ENCODE data around the gene AKT3.

DNA sequence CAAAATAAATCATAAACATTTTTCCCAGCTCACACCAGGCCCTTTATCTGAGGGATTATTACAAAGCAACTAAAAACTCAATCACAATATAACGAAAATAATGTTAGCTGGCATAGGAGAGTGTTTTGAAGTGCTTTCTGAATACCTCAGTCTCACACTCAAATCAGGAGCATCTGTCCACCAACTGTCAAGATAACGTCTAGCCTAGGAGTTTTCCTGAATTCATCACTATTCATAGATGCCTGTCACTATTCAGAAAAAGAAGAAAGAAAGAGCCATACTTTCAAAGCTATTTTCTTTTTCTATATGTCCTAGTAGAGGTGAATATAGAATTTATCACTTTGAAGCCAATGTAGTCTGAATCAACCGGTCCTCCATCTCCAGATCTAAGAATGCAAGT, 127.0 kb downstream of the AKT3 start:
- TF ChIP-seq EZH2phosphoT487 (IDR thresholded peaks at IDR 0.05; ENCODE audit: borderline replicate concordance, low read length): no peak
- TF ChIP-seq, protein P1, sequence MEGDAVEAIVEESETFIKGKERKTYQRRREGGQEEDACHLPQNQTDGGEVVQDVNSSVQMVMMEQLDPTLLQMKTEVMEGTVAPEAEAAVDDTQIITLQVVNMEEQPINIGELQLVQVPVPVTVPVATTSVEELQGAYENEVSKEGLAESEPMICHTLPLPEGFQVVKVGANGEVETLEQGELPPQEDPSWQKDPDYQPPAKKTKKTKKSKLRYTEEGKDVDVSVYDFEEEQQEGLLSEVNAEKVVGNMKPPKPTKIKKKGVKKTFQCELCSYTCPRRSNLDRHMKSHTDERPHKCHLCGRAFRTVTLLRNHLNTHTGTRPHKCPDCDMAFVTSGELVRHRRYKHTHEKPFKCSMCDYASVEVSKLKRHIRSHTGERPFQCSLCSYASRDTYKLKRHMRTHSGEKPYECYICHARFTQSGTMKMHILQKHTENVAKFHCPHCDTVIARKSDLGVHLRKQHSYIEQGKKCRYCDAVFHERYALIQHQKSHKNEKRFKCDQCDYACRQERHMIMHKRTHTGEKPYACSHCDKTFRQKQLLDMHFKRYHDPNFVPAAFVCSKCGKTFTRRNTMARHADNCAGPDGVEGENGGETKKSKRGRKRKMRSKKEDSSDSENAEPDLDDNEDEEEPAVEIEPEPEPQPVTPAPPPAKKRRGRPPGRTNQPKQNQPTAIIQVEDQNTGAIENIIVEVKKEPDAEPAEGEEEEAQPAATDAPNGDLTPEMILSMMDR (IDR thresholded peaks at IDR 0.05; ENCODE audit: low read depth, low read length, poor library complexity, severe bottlenecking): no peak
